Islet of Langerhans (tissue), 1 donor: ENCODE measurements around the gene APCDD1L.
"Not testable (repeated sequence)": the region's sequence is repeated elsewhere in the genome, so short reads cannot be mapped to it uniquely, and the experiment has no call there.

Experiments
- FAIRE-seq: peaks from one replicate; lab custom pipeline; 2011; peaks lifted over from hg19 to GRCh38; lab: Jason Lieb, UNC

Gene APCDD1L

GRCh38 chr20:58513580-58514285 lies 1.5 kb downstream of the APCDD1L start:
- FAIRE-seq = no peak

DNA sequence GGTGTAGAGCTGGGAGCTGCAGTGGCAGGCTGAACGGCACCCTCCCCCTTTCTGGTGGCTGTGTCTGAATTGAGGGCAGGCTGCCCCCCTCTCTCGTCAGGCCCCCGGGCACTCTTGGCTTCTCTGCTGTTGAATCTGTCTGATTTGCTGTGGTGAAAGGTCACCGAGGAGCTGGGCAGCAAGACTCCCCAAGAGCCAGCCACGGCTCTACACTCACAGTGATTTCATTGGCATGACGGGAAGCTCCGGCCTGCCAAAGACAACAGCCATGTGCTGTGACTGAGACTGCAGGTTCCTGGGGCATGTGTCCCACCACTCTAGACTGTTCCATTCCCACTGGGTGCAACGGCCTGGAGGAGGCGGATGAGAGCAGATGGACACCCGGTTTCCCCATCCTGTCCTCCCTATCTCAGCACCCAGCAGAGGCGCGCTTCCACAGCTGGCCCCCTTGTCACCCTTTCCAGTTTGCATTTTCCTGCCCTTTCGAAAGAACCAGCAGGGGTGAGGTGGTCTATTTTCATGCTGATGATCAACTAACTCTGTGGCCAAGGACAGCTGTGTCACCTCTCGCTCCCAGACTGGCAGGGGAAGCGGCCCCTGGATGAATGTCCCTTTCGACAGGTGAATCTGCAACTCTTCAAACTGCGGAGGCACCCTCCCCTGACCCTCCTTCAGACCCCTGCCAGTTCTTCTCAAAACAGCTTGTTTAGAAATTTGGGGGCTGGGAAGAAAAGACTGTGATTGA lies 2.2 kb downstream of the APCDD1L start:
- FAIRE-seq = no peak

GRCh38 chr20:58511861-58512260 lies 3.3 kb downstream of the APCDD1L start:
- no peak for FAIRE-seq

- peak; percentile 99 for FAIRE-seq
Measured at GRCh38 chr20:58511364-58511763, 3.8 kb downstream of the APCDD1L start.

DNA sequence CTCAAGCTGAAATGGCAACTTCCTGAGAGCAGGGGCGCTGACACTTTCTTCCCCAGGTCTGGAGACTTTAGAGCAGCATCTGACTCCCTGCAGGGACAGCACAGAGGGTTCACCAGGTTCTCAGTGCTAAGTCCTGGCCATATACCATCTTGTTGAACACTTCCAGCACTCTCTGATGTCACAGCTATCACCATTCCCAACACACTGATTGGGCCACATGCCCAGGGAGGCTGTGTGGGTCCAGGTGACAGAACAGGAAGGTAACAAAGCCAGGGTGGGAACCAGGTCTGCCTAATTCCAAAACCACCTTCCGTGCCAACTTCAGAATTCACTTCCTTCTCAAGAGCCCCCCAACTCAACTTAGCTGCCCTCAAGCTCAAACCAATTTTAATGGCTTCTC lies 4.3 kb downstream of the APCDD1L start:
- FAIRE-seq = no peak

GRCh38 chr20:58508762-58509395 lies 6.3 kb downstream of the APCDD1L start:
- no peak for FAIRE-seq

- not testable (repeated sequence) for FAIRE-seq
Measured at GRCh38 chr20:58506999-58507398, 8.2 kb downstream of the APCDD1L start.

- FAIRE-seq = no peak
Measured at GRCh38 chr20:58504566-58504965, 10.6 kb downstream of the APCDD1L start.

- no peak for FAIRE-seq
Measured at GRCh38 chr20:58503668-58504067, 11.5 kb downstream of the APCDD1L start.

- FAIRE-seq = no peak
Measured at GRCh38 chr20:58500256-58500655, 14.9 kb downstream of the APCDD1L start.

DNA sequence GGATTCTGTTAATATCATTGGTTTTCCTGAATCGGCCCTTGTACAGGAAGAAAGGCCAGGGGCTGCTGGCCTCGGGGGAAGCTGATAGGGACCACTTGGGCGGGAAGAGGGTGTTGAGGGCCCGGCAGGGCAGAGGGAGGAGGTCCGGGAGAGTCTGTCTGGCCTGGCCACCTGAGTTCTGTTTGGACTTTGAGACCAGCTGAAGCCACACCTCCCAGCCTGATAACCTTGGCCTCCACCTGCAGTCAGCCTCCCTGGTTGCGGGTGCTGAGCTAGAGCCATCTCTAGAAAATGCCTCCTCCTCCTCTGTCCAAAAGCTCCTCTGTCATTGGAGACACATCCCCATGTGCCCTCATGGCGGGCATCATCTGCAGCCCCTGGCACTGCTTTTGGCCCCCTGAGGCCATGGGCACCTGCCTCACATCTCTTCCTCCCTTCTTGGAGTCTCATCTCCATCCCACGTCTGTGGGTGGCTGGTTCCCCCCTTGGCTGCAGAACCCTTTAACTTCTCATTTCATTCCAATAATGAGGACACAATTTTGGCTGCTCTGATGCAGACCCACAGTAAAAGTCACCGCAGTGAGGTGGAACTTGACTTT lies 16.6 kb downstream of the APCDD1L start:
- no peak for FAIRE-seq

DNA sequence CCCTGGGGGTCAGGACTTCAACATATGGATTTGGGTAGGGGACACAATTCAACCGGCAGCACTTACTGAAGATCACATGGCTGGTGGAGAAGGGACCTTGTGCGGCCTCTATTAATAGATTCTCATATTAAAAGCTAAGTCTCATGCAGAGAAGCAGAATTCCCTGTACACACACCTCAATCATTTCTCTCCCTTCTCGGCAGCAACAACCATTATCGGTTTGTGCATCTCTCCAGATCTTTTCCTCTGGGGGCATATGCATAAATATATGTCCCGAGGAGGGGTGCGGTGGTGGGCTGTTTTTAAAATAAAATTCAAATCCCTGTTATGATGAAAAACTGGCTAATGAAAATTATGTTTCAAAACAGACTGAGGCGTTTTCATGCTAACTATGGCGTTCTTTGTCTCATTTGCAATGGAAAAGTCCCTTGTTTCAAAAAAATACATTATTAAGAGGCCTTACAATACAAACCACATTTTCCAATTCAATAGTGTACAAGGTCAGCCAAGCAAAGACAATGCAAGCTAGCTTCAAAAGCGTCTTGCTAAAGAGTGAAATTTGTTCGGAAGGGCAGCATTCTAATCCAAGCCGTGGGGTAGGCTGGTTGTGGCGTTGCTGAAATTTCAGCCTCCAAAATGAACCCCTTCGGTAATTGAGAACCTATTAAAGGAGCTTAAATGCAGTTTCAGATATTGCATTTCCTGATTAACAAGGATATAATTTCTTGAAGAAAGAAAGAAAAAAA lies 17.3 kb downstream of the APCDD1L start:
- peak; percentile 47 for FAIRE-seq

GRCh38 chr20:58497076-58497641 lies 18.0 kb downstream of the APCDD1L start:
- FAIRE-seq = no peak

DNA sequence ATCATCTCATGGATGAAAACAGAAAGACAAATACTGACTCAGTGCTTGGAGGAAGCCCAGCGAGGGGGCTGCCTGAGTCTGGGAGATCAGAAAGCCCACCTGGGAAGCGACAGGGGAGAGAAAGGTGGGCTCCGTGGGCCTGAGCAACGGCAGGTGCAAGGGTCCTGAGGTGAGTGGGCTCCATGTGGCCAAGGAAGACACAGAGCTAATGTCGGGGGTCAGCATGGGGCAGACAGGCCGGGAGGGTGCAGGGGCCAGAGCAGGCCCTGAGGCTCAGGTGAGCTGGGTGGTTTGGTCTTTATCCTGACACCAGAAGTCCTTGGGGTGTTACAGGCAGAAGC lies 18.8 kb downstream of the APCDD1L start:
- no peak for FAIRE-seq

DNA sequence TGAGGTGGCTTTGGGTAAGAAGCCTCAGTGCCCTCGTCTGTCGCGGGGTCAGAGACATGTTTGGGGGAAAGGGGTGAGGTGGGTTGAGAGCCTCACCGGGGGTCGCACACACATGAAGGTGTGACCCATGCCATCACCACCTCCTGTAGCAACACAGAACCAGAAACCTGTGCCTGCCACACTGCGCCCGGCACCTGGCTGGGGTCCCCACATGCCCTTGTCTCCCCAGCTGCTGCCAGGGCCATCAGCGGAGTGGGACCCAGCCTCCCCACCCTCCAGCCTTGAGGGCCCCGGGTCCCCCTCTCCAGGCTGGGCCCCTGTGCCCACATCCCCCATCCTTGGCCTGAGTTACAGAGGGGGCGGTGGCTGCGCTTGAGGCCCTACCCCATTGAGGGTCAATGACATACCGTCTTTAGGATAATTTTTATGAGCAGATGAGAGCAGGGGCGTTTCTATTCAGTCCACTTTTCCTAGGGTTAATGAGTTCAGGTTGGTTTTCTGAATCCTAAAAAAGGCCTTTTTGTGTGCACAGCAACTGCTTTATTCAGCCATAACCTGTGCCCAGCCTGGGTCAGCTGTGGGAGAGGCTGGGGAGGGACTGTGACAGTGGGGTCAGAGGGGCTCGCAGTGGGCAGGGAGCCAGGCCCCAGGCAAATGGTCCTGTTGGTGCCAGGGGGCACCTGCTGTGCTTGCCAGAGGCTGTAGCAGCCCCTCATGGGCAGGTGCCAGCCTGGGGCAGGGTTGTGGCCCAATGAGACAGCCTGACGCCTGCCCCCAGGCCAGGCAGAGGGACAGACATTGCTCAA lies 19.4 kb downstream of the APCDD1L start:
- FAIRE-seq = no peak

- FAIRE-seq = no peak
Measured at GRCh38 chr20:58494923-58495622, 20.1 kb downstream of the APCDD1L start.

DNA sequence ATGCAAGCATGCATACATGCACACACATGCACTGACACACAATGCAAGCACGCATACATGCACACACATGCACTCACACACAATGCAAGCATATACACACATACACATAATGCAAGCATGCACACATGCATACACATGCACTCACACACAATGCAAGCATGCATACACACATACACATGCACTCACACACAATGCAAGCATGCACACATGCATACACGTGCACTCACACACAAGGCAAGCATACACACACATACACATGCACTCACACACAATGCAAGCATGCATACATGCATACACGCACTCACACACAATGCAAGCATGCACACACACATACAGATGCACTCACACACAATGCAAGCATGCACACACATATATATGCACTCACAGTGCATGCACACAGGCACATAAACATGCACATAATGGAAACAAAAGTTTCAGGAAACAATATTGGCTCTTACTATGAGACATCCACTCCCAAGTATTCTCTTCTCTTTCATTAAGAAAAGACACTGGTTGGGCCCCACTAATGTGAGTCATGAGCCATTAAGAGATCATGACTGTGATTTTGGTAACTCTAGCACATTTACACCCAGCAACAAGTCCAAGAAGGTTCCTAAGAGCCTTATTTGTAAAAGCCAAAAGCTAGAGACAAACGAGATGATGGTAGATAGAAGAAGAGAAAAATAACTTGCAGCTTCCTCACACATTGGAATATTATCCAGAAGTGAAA lies 22.2 kb downstream of the APCDD1L start:
- FAIRE-seq = no peak

- no peak for FAIRE-seq
Measured at GRCh38 chr20:58492074-58492718, 23.0 kb downstream of the APCDD1L start.

DNA sequence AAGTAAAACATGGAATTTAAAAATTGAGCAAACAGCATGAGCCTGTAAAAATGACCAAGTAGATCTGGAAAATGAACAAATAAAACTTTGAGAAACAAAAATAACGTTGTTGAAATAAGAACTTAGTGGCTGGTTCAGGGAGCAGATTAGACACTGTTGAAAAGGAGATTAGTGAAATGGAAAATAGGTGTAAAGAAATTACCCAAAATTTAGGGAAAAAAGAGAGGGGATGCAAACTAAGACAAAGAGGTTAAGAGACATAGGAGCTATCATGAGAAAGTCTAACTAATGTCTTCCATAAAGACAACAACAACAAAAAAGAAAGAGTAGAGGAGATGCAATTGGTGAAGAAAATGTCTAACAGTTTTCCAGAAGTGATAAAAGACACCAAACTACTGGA lies 29.0 kb downstream of the APCDD1L start:
- FAIRE-seq = no peak
